ENCODE results near the gene NUDT14.

Gene NUDT14

DNA sequence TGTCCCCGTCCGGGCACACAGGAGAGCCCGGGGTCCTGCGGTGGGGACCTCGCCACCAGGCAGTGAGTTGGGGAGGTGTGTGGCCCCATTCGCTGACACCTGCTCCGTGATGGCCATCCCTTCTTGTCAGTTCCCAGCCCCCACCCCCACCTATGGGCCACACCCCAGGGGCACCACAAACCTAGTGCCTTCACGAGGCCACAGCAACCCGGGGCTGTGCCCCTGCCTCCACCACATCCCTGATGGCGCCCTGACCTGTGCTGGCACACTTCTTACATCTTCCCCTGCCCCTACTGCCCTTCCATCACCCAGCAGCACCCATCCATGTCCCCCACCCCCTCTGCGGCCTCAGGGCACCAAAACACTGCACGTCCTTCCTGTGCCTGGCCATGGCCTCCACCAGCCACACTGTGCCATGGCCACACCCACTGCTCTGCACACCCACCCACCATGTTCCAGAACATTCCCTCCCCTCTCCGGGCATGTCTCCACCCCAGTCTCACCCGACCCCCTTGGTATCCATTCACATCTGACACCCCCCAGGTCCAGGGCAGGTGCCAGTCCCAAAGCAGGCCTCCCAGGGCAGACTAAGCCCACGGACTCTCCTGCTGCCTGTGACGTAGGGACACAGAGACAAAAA is 37.0 kb downstream of the NUDT14 start:
- Histone ChIP-seq H3K27me3 (ENCODE audit: control insufficient read depth, insufficient read depth, low read length) (no peaks in the 10 kb centered on the region), H3K9ac (ENCODE audit: low read depth, low read length) (no peak overlapping the region), H3K4me1 (ENCODE audit: control insufficient read depth, insufficient read depth, low read length) (no peaks in the 10 kb centered on the region), H3K36me3 (ENCODE audit: control insufficient read depth, insufficient read depth, low read length) (no peaks in the 10 kb centered on the region), H3K4me3 (ENCODE audit: low read depth, low read length) (no peak overlapping the region), H3K27ac (ENCODE audit: low read depth, low read length) (no peak overlapping the region), H3K9me3 (ENCODE audit: control insufficient read depth, insufficient read depth, low read length) (no peaks in the 10 kb centered on the region; the same call in 1 of the 2 replicates)

DNA sequence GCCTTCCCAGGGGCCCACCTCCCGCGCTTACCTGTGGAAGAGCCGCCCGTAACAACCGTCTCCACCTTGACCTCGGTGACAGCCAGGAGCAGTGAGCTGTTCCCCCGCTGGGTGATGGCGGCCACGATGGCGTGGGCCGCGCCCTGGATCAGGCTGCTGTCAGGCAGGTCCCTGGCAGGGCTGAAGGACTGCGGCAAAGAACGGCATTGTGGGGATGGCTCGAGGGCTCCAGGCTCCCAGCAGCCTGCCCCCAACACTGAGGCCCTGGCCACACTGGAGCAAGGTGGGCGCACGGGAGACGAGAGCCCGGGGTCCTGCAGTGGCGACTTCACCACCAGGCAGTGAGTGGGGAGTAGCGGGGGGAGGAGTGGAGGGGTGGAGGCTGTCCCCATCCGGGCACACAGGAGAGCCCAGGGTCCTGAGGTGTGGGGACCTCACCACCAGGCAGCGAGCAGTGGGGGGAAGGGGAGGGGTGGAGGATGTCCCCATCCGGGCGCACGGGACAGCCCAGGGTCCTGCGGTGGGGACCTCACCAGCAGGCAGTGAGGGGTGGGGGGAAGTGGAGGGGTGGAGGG is 37.6 kb downstream of the NUDT14 start:
- Histone ChIP-seq H3K4me3 (ENCODE audit: low read depth, low read length) (no peak overlapping the region), H3K27ac (ENCODE audit: low read depth, low read length) (no peak overlapping the region), H3K4me1 (ENCODE audit: control insufficient read depth, insufficient read depth, low read length) (no peaks in the 10 kb centered on the region), H3K27me3 (ENCODE audit: control insufficient read depth, insufficient read depth, low read length) (no peaks in the 10 kb centered on the region), H3K36me3 (ENCODE audit: control insufficient read depth, insufficient read depth, low read length) (no peaks in the 10 kb centered on the region), H3K9me3 (ENCODE audit: control insufficient read depth, insufficient read depth, low read length) (no peaks in the 10 kb centered on the region; the same call in 1 of the 2 replicates), H3K9ac (ENCODE audit: low read depth, low read length) (no peak overlapping the region)

DNA sequence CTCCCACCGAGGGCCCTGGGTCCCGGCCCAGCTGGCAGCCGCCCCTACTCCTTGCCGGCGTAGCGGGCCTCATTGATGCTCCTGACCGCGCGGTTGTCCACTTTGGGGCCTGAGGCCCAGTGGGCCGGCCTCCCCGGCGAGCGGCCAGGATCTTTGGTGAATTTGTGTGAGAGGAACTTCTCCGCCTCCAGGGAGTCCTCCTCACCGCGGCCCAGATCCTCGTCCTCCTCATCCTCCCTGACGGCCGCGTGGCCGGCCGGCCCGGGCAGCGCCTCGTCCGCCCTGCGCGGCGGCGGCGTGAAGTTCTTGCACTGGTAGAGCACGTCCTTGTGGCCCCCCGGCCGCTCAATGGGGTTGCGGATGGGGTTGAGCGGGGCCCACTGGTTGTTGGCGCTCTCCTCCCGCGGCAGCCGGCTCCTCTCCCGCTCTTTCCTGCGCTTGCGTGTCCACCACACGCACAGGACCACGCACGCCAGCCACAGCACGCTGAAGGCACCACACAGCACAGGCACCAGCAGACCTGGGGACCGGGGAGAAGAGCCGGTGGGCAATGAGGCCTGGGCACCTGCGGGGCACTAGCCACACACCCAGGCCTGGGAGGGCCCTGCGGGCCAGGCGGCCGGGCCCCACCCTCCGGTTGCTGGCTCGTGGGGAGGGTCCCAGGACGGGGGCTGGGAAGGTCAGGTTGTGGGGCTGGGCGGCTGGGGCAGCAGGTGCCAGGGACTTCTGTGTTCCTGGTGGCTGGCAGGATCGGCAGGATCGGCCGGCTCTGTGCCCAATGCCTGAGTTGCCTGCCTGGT is 38.3 kb downstream of the NUDT14 start:
- Histone ChIP-seq H3K36me3 (ENCODE audit: control insufficient read depth, insufficient read depth, low read length) (no peaks in the 10 kb centered on the region), H3K9ac (ENCODE audit: low read depth, low read length) (no peak overlapping the region), H3K27ac (ENCODE audit: low read depth, low read length) (no peak overlapping the region), H3K9me3 (ENCODE audit: control insufficient read depth, insufficient read depth, low read length) (no peaks in the 10 kb centered on the region; the same call in 1 of the 2 replicates), H3K27me3 (ENCODE audit: control insufficient read depth, insufficient read depth, low read length) (no peaks in the 10 kb centered on the region), H3K4me3 (ENCODE audit: low read depth, low read length) (no peak overlapping the region), H3K4me1 (ENCODE audit: control insufficient read depth, insufficient read depth, low read length) (no peaks in the 10 kb centered on the region)

DNA sequence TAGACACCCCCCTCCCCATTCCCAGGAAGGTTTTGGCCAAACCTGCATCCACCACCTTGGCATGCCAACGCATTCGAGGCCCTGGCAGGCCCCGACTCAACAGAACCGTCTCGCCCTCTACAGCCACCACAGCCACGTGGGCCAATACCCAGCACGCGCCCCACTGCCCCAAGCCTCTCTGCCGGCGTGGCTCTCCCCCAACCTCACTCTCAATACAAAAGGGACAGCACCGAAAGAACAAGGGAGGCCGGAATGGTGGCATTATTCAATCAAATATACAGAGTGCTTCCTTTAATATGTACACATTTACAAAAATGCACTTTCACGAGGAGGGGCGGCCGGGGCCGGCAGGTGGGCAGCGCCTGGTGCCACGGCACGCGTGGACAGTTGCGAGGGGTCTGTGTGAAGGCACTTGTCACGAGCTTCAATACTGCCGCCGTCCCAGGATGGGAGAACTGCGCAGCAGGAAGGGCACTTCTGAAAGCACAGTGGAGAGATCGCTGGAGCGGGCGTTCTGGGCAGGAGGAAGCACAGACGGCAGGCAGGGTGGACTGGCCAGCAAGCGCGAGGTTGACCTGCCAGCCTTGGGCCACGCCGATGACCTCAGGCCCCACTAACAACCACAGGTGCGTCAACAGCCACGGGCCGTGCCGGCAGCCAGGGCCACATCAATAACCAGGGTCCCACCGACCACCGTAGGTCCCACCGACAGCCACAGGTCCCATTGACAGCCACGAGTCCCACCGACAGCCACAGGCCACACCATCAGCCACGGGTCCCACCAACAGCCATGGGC is 39.4 kb downstream of the NUDT14 start:
- Histone ChIP-seq H3K27me3 (ENCODE audit: control insufficient read depth, insufficient read depth, low read length) (no peaks in the 10 kb centered on the region), H3K4me1 (ENCODE audit: control insufficient read depth, insufficient read depth, low read length) (no peaks in the 10 kb centered on the region), H3K4me3 (ENCODE audit: low read depth, low read length) (no peak overlapping the region)

DNA sequence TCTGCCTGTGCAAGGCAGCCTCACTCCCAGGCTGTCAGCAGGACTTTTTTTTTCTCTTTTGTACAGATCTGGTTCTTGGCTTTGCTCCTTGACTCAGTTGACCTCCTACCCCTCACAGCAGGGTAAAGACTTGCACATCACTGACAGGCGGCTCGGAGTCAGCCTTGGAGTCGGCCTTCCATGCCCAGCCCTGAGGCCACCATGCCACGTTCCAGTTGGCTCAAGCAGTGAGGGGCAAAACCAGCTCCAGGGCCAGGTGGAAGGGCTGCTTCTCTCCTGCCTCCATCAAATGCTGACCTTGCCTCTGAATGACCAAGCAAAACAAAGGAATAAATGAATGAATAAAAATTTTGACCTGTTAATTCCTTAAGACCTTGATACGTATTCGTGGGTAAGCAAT is 40.1 kb downstream of the NUDT14 start:
- Histone ChIP-seq H3K9ac (ENCODE audit: low read depth, low read length) (no peak overlapping the region), H3K9me3 (ENCODE audit: control insufficient read depth, insufficient read depth, low read length) (no peaks in the 10 kb centered on the region; the same call in 1 of the 2 replicates), H3K27ac (ENCODE audit: low read depth, low read length) (no peak overlapping the region), H3K27me3 (ENCODE audit: control insufficient read depth, insufficient read depth, low read length) (no peaks in the 10 kb centered on the region), H3K36me3 (ENCODE audit: control insufficient read depth, insufficient read depth, low read length) (no peaks in the 10 kb centered on the region), H3K4me1 (ENCODE audit: control insufficient read depth, insufficient read depth, low read length) (no peaks in the 10 kb centered on the region), H3K4me3 (ENCODE audit: low read depth, low read length) (no peak overlapping the region)

More for the DNA sequence above, 39.4 kb downstream of the NUDT14 start:
- Histone ChIP-seq H3K36me3 (ENCODE audit: control insufficient read depth, insufficient read depth, low read length) (no peaks in the 10 kb centered on the region), H3K27ac (ENCODE audit: low read depth, low read length) (no peak overlapping the region), H3K9ac (ENCODE audit: low read depth, low read length) (no peak overlapping the region), H3K9me3 (ENCODE audit: control insufficient read depth, insufficient read depth, low read length) (no peaks in the 10 kb centered on the region; the same call in 1 of the 2 replicates)

DNA sequence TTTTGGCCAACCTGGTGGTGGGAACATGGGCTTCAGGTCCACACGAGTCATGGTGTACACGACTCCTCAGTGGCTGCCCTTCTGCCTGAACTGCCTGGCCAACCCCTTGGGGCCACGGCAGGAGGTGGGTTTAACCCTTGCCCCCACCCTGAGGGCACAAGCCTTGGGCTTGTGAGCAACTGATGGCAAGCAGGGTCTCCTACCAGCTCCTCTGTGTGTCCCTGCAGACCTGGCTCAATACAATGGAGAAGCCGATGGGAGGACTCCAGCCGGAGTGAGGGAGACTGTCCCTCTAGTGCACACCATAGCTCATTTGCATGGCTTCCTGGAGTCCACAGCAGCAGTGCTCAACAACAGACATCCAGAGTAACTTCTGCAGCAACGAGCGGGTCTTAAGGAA is 40.5 kb downstream of the NUDT14 start:
- H3K9ac ChIP-seq (ENCODE audit: low read depth, low read length): no peak overlapping the region
- no peak overlapping the region for H3K4me3 ChIP-seq (ENCODE audit: low read depth, low read length)
- no peaks in the 10 kb centered on the region for H3K36me3 ChIP-seq (ENCODE audit: control insufficient read depth, insufficient read depth, low read length)
- H3K4me1 ChIP-seq (ENCODE audit: control insufficient read depth, insufficient read depth, low read length): no peaks in the 10 kb centered on the region
- no peaks in the 10 kb centered on the region for H3K27me3 ChIP-seq (ENCODE audit: control insufficient read depth, insufficient read depth, low read length)
- no peak overlapping the region for H3K27ac ChIP-seq (ENCODE audit: low read depth, low read length)
- no peaks in the 10 kb centered on the region; the same call in 1 of the 2 replicates for H3K9me3 ChIP-seq (ENCODE audit: control insufficient read depth, insufficient read depth, low read length)

DNA sequence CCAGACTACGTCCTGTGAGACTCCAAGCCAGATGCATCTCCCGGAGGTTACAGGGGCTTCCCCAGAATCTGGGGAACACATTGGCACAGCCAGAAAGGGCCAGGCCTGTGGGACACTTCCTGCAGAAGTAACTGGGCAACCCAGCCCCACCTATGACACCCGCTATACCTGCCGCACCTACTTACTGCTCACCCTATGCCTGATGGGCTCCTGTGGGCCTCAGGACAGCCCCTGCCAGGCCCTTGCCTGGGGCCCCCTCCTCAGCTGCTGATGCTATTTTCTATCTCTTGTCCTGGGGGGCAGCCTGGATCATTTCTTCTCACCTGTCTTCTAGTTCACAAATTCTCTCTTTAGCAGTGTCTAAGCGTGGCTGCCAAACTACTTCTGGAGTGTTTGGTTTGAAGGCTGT is 41.3 kb downstream of the NUDT14 start:
- Histone ChIP-seq H3K9me3 (ENCODE audit: control insufficient read depth, insufficient read depth, low read length) (no peaks in the 10 kb centered on the region; the same call in 1 of the 2 replicates), H3K27me3 (ENCODE audit: control insufficient read depth, insufficient read depth, low read length) (no peaks in the 10 kb centered on the region), H3K36me3 (ENCODE audit: control insufficient read depth, insufficient read depth, low read length) (no peaks in the 10 kb centered on the region), H3K27ac (ENCODE audit: low read depth, low read length) (no peak overlapping the region), H3K4me1 (ENCODE audit: control insufficient read depth, insufficient read depth, low read length) (no peaks in the 10 kb centered on the region), H3K4me3 (ENCODE audit: low read depth, low read length) (no peak overlapping the region), H3K9ac (ENCODE audit: low read depth, low read length) (no peak overlapping the region)

DNA sequence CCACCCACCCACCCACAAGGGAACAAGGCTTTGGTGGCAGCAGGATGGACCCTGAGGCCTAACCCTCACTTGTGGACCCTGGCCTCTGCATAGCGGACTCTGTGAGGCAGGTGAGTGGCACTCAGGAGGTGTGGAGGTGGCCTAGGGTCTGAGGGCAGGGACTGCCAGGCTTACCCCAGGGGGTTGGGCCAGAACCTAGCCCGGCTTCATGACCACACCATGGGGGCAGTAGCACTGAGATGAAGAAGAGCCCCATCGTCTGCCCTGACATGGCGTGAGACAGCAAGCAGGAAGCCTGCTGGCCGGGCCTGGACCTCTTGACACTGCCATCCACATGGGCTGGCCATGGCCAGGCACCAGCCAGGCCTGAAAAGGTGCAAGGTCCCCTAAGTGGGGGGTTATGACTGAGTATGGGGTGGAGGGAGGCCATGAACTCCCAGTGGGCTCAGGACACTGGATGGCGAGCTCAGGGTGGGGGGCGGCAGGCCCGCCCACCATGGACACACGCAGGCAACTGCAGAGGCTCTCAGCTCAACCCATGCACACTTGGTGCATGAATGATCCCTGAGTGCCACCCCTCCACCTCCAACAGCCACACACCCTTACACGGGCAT is 41.8 kb downstream of the NUDT14 start:
- Histone ChIP-seq H3K4me3 (ENCODE audit: low read depth, low read length) (no peak overlapping the region), H3K27ac (ENCODE audit: low read depth, low read length) (no peak overlapping the region), H3K27me3 (ENCODE audit: control insufficient read depth, insufficient read depth, low read length) (no peaks in the 10 kb centered on the region), H3K36me3 (ENCODE audit: control insufficient read depth, insufficient read depth, low read length) (no peaks in the 10 kb centered on the region), H3K4me1 (ENCODE audit: control insufficient read depth, insufficient read depth, low read length) (no peaks in the 10 kb centered on the region), H3K9ac (ENCODE audit: low read depth, low read length) (no peak overlapping the region), H3K9me3 (ENCODE audit: control insufficient read depth, insufficient read depth, low read length) (no peaks in the 10 kb centered on the region; the same call in 1 of the 2 replicates)

DNA sequence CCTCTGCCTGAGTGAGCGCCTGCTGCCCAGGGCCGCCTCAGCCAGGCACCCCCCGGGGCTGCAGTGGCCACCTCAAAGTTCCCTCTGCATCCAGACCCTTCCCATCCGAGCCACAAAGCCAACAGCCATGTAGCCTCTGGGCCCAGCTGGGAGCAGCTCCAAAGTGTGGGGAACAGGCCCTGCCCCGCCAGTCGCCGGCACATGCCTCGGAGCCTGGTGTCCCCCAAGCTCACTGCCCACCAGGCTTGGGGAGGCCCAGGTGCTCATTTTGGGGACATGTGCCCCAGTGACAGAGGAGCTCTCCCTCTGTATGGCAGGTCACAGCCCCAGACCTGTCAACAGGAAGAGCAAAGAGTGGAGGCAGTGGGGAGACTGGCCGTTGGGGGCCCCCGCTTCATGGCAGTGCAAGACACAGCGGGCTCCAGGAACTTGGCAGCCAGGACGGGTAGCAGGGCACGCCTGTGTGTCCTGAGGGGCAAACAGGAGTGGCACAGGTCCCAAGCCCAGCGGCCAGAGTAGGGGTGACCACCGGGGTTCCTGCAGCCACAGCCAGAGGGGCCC is 42.5 kb downstream of the NUDT14 start:
- Histone ChIP-seq H3K9me3 (ENCODE audit: control insufficient read depth, insufficient read depth, low read length) (no peaks in the 10 kb centered on the region; the same call in 1 of the 2 replicates), H3K4me3 (ENCODE audit: low read depth, low read length) (no peak overlapping the region), H3K27ac (ENCODE audit: low read depth, low read length) (no peak overlapping the region), H3K27me3 (ENCODE audit: control insufficient read depth, insufficient read depth, low read length) (no peaks in the 10 kb centered on the region), H3K4me1 (ENCODE audit: control insufficient read depth, insufficient read depth, low read length) (no peaks in the 10 kb centered on the region), H3K36me3 (ENCODE audit: control insufficient read depth, insufficient read depth, low read length) (no peaks in the 10 kb centered on the region), H3K9ac (ENCODE audit: low read depth, low read length) (no peak overlapping the region)

DNA sequence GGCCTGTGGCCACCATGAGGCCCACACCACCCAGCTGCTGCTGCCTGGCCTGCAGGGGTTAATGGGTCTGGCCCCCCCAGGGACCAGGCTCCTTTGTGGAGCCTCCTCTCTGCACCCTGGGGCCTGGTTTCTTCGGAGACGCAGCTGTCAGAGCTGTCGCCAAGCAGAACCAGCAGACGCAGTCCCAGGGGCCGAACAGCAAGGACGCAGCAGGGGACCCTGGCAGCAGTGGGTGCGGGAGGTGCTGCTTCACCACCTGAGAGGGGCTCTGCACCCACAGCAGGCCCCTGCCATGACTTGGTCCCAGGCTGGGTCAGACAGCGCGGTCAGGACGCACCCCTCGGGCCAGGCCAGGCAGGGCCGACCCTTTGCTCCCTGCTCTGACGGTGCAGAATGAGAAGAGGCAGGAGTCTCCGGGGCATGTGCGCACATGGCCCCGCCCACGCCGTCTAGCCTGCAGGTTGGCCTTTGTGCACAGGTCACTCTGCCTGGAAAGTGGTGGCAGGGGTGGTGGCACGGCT is 43.0 kb downstream of the NUDT14 start:
- no peak overlapping the region for H3K4me3 ChIP-seq (ENCODE audit: low read depth, low read length)
- H3K27me3 ChIP-seq (ENCODE audit: control insufficient read depth, insufficient read depth, low read length): no peaks in the 10 kb centered on the region
- no peak overlapping the region for H3K27ac ChIP-seq (ENCODE audit: low read depth, low read length)
- H3K9ac ChIP-seq (ENCODE audit: low read depth, low read length): no peak overlapping the region
- H3K36me3 ChIP-seq (ENCODE audit: control insufficient read depth, insufficient read depth, low read length): no peaks in the 10 kb centered on the region
- no peaks in the 10 kb centered on the region for H3K4me1 ChIP-seq (ENCODE audit: control insufficient read depth, insufficient read depth, low read length)
- H3K9me3 ChIP-seq (ENCODE audit: control insufficient read depth, insufficient read depth, low read length): no peaks in the 10 kb centered on the region; the same call in 1 of the 2 replicates

All from HUES48 (cell line).